Stomach smooth muscle (tissue), 2 donors: Measurements from ENCODE around the gene LRRC75B.
A peak's percentile ranks its signal among the peaks of the same experiment; 100 is the strongest.
"Not testable (repeated sequence)": the region's sequence is repeated elsewhere in the genome, so short reads cannot be mapped to it uniquely, and the experiment has no call there.

Experiments used
- H3K27ac ChIP-seq: one replicate; pipeline ENCODE4 v1.7.0; 2013; ENCODE audit warnings: mild to moderate bottlenecking, low read length, inconsistent platforms
- H3K27me3 ChIP-seq, 2 donors: one replicate each; pipeline ENCODE4 v1.7.0; 2013; ENCODE audit warnings: low read length in 2 of 2; ENCODE audit not compliant: insufficient read depth in 2 of 2, control insufficient read depth in 1 of 2
- H3K36me3 ChIP-seq, 2 donors: one replicate each; pipeline ENCODE4 v1.7.0; 2013; ENCODE audit warnings: low read length in 2 of 2; ENCODE audit not compliant: control insufficient read depth in 2 of 2, insufficient read depth in 2 of 2
- H3K4me1 ChIP-seq: one replicate; pipeline ENCODE4 v1.7.0; 2013; ENCODE audit warnings: low read length; ENCODE audit not compliant: control insufficient read depth, insufficient read depth
- H3K4me3 ChIP-seq, 2 donors: one replicate each; pipeline ENCODE4 v1.7.0; 2013; ENCODE audit warnings: low read length in 2 of 2
- H3K9ac ChIP-seq, 2 donors: one replicate each; pipeline ENCODE4 v1.7.0; 2013; ENCODE audit warnings: low read length in 2 of 2, mild to moderate bottlenecking in 1 of 2
- H3K9me3 ChIP-seq, 2 donors: one replicate each; pipeline ENCODE4 v1.7.0; 2013; ENCODE audit warnings: low read length in 2 of 2; ENCODE audit not compliant: control insufficient read depth in 2 of 2
- donor health status: healthy.
- donor health status: Pancreatic carcinoma.

Gene LRRC75B

DNA sequence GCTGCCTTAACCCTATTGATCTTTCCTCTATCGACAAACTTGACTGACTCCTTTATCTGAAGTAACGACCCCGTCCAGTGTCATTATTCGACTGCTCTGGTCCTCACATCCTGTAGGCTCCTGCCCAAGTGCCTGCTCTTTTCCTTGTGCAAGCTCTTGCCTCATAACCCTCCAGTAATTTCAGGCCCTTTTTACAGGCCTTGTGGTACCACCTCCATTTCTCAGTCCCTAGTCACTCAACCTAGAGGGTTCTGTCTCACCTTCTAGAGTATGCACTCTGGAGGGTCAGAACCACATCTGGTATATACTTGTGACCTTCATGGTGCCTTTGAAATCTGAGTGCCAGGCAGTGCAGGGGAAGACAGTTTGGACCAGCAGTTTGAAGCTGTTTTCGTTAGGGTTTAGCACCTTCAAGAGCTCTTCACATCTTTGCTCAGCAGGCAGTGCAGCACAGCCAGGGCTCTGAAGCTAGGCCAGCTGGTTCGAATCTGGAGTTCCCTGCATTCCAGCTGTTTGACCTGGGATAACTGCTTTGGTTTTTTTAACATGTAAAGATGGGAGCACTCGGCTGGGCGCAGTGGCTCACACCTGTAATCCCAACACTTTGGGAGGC lies 25.9 kb downstream of the LRRC75B start:
- H3K36me3 ChIP-seq = peaks cover 30 to 34% of the 10 kb centered on the region in 2 donors
- H3K9me3 ChIP-seq = no peaks in the 10 kb centered on the region
- H3K4me1 ChIP-seq = peaks cover 19% of the 10 kb centered on the region
- H3K27me3 ChIP-seq = no peaks in the 10 kb centered on the region
- H3K9ac ChIP-seq = no peak overlapping the region
- no peak overlapping the region for H3K27ac ChIP-seq
- H3K4me3 ChIP-seq = no peak overlapping the region

DNA sequence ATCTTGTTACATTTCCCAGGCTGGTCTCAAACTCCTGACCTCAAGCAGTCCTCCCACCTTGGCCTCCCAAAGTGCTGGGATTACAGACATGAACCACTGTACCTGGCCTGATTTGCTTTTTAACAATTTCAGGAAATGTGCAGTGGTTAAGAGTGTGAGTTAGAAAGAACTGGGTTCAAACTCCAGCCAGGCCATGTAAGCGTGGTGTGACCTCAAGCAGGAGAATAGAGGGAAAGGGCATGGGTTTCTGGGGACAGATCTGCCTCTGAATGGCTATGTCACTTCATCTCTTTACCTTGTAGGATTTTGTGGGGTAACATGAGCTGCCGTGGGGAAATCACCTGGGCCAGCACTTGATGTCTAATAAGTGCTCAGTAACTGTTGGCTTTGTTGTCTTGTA lies 27.8 kb downstream of the LRRC75B start:
- Histone ChIP-seq H3K27ac (no peak overlapping the region), H3K27me3 (no peaks in the 10 kb centered on the region), H3K4me3 (no peak overlapping the region), H3K9me3 (no peaks in the 10 kb centered on the region), H3K4me1 (peaks cover 19% of the 10 kb centered on the region), H3K36me3 (peaks cover 33 to 34% of the 10 kb centered on the region in 2 donors), H3K9ac (no peak overlapping the region)

DNA sequence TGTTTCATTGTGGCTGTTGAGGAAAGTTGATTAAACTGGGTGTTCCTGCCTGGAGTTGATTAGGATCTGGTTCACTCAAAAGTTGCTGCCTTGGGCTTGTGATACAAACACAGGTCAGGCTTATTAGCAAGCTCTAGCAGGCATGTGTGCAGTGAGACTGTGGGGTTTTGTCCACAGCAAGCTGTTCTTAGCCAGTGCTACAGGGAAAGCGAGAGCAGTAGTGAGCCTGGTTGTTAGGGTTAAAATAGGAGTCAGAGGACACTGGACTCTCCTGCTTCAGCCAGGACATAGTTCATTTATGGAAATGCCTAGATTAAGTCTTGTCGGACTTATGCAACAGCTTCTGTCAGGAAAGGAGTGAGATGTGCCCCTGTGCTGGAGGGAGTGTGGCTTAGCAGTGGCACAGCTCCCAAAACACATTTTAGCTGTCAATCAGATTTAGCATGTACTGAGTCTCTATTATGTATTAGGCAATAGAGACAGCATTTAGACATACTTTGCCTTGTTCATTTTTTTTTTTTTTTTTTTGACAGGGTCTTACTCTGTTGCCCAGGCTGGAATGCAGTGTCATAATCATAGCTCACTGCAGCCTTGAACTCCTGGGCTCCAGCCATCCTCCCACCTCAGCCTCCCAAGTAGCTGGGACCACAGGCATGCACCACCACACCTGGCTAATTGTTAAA lies 28.4 kb downstream of the LRRC75B start:
- no peaks in the 10 kb centered on the region for H3K9me3 ChIP-seq
- no peak overlapping the region for H3K27ac ChIP-seq
- H3K36me3 ChIP-seq = peaks cover 28% of the 10 kb centered on the region in 2 donors
- H3K4me3 ChIP-seq = no peak overlapping the region
- H3K4me1 ChIP-seq = peaks cover 19% of the 10 kb centered on the region
- peak overlapping the region in 1 of 2 donors; percentile 51 for H3K9ac ChIP-seq
- no peaks in the 10 kb centered on the region for H3K27me3 ChIP-seq

- Histone ChIP-seq H3K4me1 (peaks cover 19% of the 10 kb centered on the region), H3K36me3 (peaks cover 28 to 33% of the 10 kb centered on the region in 2 donors), H3K9ac (no peak overlapping the region), H3K9me3 (no peaks in the 10 kb centered on the region), H3K27ac (no peak overlapping the region), H3K27me3 (no peaks in the 10 kb centered on the region), H3K4me3 (no peak overlapping the region)
These were observed 29.6 kb downstream of the LRRC75B start for GRCh38 chr22:24563246-24563645.

DNA sequence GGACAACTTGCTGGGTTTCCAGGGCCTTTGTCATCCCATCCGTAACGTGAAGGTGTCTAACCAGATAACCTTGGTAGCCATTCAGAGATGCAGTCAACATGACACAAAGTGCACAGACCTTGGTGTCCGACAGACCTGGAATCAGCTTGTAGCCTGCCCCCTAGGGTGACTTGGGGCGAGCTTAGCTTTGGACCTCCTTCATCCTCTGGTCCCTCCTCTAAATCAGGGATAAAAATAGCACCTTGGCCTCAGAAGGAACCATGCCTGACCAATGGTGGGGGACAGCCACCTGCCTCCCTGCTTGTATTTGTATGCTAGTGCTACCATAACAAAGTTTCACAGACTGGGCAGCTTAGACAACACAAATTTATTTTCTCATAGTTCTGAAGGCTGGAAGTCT lies 33.4 kb downstream of the LRRC75B start:
- H3K4me1 ChIP-seq = peaks cover 34% of the 10 kb centered on the region
- no peak overlapping the region for H3K9ac ChIP-seq
- H3K27ac ChIP-seq = no peak overlapping the region
- H3K36me3 ChIP-seq = peaks cover 31 to 33% of the 10 kb centered on the region in 2 donors
- no peak overlapping the region for H3K4me3 ChIP-seq
- H3K27me3 ChIP-seq = no peaks in the 10 kb centered on the region
- H3K9me3 ChIP-seq = no peaks in the 10 kb centered on the region

DNA sequence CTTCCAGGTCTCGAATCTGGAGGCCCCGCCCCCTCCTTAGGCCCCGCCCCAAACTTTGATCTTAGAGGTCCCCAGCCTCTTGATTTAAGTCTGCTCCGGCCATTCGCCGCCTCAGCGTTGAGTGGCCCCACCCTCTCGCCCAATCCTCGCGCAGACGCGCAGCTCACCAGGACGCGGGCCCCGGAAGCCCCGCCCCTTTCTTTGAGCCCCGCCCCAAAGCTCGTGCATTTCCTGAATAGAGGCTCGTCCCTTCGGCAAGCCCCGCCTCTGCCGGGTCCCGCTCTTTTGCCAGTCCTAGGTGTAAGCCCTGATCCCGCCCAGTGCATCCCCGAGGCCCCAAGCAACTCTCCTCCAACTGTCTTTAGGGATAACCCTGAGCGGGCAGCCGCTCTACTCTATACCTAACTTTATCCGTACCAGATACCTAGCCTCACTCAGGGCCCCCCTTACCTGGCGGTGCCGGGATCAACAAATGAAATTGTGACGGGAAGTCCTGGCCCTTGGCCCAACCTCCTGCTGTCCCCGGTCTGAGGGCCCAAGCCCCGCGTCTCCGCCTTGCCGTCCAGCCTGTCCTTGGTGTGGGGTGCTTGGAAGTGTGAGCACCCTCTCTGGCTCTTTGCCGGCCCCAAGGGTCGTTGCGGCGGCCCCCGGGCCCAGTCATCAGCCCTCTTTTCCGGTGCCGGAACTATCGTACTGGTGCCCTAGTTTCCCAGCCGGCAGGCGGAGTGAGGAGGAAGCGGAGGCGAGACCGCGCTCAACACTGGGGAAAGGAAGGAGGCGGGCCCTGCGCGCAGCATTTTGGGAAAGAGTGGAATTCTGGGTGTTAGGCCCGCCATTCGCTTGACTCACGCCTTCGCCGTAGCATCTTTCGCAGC lies 37.5 kb downstream of the LRRC75B start, which contains the start of gene SNRPD3:
TSS of gene SNRPD3 (plus strand) at position 835 of the 875 bp plus-strand sequence. CDS start 1,676 bp downstream, outside the sequence.
- Histone ChIP-seq H3K36me3 (peaks cover 15 to 24% of the 10 kb centered on the region in 2 donors), H3K27me3 (no peaks in the 10 kb centered on the region), H3K27ac (peak within 1 kb of the TSS; percentile 99), H3K4me1 (peaks cover 45% of the 10 kb centered on the region), H3K9ac (peak within 1 kb of the TSS; percentile 94 to 97), H3K9me3 (no peaks in the 10 kb centered on the region), H3K4me3 (peak within 1 kb of the TSS; percentile 91 to 98)

DNA sequence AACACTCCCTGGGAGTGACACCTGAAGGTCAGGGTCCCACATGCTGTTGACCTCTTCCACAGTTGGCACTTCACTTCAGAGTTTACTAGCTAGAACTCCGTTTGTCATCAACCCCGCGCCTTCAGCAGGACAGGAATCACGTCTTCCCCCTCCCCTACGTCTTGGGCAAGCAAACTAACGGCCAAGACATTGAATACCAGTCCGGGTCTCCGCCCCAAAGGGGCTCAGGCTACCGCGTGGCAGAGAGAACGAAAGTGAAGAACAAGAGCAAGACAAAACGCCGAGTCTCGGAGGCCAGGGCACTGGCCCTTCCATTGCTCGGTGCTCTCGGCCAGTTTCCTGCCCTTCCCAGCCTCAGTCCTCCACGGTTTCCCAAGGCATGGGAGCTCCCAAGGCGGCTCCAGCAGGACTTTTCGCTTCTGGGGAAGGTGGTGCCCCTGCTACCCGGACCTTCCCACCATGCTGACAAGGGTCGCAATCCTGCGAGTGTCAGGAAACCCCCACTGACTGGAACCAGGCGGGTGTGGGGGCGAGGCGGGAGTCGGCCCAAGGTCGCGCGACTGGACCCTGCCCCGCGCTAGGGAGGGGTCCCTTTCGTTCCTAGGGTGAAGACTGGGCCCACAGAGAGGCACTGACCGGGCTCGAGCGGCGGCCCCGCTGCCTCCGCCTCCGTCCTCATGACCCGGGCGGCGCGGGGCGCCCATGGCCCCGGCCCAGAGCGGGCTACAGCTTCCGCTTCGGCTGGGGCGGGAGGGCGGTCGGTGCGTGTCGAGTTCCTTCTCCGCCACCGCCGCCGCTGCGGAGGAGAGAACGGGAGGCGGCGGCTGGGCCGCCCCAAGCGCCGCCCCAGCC lies 38.3 kb downstream of the LRRC75B start, which contains the start of gene GUCD1:
TSS of gene GUCD1 (minus strand) at position 826 of the 852 bp plus-strand sequence. CDS start at position 679, 147 bp downstream.
- no peaks in the 10 kb centered on the region for H3K9me3 ChIP-seq
- H3K4me1 ChIP-seq = peaks cover 48% of the 10 kb centered on the region
- peak within 1 kb of the TSS; percentile 91 to 98 for H3K4me3 ChIP-seq
- no peaks in the 10 kb centered on the region for H3K27me3 ChIP-seq
- peaks cover 15 to 23% of the 10 kb centered on the region in 2 donors for H3K36me3 ChIP-seq
- H3K27ac ChIP-seq = peak within 1 kb of the TSS; percentile 99
- peak within 1 kb of the TSS; percentile 94 to 97 for H3K9ac ChIP-seq

DNA sequence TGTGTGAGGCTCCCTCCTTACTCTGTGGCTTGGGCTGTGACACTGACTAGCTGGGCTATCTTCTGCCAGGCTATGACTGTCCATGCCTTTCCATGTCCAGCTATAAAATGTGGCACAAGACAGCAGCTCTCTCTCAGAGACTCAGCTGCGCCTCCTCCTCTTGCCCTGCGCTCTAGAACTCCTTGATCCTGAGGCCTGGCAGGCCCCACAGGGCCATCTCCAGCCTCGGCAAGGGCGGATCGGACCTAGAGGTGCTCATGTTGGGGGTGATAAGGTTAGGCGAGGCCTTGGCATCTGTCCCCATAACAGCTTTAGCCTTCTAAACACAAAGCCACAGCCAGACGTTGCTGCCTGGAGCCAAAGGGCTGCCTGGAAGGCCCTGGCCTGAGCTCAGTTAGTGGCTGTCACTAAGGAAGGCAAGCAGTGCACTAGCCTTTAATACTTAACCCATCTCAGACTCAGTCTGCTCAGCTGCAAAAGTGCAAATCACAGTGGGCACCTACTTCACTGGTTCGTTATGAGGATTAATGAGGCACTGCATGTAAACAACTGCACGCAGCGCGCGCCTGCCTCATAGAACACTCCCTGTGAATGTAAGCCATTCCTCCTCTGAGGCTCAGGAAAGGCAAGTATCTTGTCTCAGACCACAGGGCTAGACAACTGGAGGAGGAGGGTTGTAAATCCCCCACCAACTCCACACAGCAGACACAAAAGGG lies 39.1 kb downstream of the LRRC75B start:
- Histone ChIP-seq H3K4me3 (peak overlapping the region; percentile 65 to 96), H3K27ac (peak overlapping the region; percentile 92), H3K27me3 (no peaks in the 10 kb centered on the region), H3K9ac (peak overlapping the region; percentile 93 to 94), H3K4me1 (peaks cover 50% of the 10 kb centered on the region), H3K9me3 (no peaks in the 10 kb centered on the region), H3K36me3 (peaks cover 16% of the 10 kb centered on the region in 2 donors)

DNA sequence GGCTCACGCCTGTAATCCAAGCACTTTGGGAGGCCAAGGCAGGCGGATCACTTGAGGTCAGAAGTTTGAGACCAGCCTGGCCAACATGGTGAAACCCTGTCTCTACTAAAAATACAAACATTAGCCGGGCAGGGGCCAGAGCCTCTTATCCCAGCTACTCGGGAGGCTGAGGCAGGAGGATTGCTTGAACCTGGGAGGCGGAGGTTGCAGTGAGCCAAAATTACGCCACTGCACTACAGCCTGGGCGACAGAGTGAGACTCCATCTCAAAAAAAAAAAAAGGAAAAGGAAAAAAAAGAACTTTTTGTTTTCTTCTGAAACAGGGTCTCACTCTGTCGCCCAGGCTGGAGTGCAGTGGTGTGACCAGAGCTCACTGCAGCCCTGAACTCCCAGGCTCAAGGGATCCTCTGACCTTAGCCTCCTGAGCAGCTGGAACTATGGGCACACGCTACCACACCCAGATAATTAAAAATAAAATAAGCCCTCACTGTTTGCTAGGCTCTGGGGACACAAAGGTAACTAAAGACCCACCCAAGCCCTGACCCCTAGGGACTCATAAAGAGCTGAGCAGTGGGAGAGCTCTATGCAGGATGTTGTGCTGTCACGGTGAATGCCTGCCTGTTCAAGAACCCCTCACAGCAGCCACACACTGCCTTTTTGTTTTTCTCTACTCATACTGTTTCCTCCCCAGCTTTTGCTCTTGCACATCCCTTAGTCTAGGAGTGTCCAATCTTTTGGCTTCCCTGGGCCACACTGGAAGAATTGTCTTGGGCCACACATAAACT lies 40.2 kb downstream of the LRRC75B start:
- H3K9ac ChIP-seq = peak overlapping the region; percentile 29 to 94

More for the DNA sequence above, 40.2 kb downstream of the LRRC75B start:
- H3K27me3 ChIP-seq, H3K9me3 ChIP-seq: not testable (repeated sequence)
- Histone ChIP-seq H3K27ac (peak overlapping the region; percentile 92), H3K4me3 (peak overlapping the region; percentile 15 to 96), H3K4me1 (peaks cover 51% of the 10 kb centered on the region), H3K36me3 (peaks cover 14% of the 10 kb centered on the region in 2 donors)
